AG08395 (cell line): ENCODE results near the gene ATP6V1F.
"Not testable (repeated sequence)": the region's sequence is repeated elsewhere in the genome, so short reads cannot be mapped to it uniquely, and the experiment has no call there.

Experiments used
- DNase-seq: peaks from one replicate; pipeline ENCODE4 v3.0.0; 2012; ENCODE audit warnings: mixed read lengths, low spot score

The ATP6V1F gene

DNA sequence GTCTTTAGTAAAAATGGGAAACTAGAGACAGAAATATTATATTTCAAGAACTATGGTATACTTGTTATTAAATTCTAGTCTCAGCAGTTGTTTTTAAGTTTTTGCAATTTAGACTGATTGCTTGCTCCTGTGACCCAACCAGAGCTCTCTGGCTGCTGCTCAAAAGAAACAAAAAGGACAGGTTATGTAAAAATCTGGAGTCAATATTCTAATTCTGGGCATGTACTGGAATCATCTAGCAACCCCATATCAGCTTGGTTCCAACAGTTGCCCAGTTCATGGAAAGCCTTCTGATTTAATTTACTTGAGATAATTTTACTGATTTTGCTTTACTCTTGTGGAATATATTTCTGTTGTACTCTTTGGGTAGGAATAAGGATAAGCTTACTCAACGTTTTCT, 37.6 kb downstream of the ATP6V1F start:
- no peak for DNase-seq

DNA sequence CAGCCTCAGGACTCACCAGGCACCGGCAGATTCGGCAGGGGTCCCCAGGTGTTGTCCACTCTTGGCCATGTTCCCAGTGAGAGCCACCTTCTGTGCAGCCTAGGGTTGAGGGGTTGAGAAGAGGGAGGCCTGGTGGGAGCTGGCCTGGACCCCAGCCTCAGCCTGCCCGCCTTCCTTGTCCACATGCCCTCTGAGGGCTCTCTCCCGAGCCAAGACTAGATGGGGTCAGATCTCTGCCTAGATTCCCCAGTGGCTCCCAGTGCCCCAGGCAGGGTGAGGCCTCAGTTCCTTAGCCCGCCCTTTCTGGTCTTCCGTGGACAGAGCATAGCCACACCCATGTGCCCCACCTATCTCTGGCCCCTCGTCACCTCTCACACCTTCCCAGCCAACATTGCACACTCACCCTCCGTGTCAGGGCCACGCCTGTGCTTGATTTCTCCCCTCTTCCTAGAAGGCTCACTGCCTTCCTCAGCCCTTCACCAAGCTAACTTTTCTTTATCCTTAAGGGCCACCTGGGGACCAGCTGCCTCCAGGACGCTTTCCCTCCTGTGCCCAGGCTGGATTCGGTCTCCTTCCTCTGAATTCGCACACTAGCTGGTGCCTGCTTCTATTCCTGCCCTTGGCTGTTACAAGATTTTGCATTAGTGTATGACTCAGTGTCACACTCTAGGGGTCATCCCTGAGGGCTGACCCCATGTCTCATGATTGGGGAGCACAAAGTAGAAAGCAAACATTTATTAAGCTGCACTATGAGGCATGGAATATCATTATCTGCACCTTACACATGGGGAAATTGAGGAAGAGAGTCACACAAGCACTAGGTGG, 40.3 kb downstream of the ATP6V1F start:
- DNase-seq, result no peak

DNA sequence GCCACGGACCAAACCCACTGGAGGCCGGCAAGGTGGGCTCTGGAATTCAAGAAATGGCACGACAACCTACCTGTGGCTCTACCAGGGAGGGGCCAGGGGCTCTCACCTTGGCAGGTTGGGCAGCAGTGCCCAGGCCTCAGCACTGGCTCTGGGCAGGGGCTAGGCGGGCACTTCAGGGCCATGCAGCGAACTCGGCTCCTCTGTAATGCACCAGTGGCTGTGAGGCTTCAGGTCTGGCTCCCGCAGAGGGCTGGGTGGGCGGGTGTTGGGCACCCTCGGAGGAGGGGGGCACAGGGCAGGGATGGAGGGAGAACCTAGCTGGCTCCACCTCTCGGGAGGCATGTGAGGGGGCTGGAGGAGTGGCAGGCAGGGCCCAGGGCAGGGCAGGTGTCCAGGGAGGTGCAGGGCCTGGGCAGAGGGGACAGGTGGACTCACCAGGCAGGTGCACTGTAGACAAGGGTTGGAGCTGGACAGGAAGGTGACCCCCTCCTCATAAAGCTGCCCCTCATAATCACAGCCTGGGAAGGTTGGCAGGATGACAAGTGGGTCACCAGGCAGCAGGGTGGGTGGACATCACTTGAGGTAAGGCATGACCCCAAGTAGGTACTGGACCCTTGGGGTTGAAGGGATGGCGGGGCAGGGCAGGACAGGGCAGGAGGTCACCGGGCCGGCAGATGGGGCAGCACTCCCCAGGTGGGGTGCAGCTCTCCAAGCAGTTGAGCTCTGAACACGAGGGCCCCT, 41.1 kb downstream of the ATP6V1F start:
- no peak for DNase-seq

DNA sequence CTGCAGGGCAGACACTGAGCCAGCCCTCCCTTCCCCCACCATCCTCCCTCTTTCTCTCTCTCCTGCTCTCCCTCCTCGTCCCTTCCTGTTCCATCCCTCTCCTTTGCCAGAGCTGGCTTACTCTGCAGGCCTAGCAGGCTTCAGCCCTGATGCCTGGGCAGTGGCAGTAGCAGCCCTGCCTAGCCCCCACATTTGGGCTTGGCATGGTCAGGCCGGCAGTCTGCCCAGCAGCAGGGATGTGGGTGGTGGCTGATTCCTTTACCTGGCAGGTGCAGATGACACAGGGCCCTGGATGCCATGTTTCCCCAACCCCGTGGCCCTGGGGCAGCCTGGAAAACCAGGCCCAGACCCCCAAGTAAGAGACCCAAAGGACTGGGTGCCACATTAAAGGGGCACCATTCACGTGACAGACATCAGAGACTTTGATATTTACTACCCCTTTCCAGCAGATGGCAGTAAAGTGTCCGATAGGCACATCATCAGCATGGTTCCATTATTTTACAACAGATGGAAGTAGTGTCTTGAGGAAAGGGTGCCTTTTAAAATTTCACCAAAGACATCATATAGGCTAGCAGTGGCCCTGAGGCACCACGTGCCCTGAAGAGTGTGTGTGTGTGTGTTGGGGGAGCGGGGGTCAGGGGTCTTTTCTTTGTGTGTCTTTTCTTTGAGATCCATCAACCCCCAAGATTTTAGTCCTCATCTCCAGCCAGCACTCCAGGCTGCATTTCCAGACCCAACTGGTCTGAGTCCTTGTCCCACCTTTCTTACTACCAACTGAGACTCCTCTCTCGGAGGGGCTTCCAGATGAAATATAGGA, 41.9 kb downstream of the ATP6V1F start:
- peak; percentile 72 for DNase-seq

DNA sequence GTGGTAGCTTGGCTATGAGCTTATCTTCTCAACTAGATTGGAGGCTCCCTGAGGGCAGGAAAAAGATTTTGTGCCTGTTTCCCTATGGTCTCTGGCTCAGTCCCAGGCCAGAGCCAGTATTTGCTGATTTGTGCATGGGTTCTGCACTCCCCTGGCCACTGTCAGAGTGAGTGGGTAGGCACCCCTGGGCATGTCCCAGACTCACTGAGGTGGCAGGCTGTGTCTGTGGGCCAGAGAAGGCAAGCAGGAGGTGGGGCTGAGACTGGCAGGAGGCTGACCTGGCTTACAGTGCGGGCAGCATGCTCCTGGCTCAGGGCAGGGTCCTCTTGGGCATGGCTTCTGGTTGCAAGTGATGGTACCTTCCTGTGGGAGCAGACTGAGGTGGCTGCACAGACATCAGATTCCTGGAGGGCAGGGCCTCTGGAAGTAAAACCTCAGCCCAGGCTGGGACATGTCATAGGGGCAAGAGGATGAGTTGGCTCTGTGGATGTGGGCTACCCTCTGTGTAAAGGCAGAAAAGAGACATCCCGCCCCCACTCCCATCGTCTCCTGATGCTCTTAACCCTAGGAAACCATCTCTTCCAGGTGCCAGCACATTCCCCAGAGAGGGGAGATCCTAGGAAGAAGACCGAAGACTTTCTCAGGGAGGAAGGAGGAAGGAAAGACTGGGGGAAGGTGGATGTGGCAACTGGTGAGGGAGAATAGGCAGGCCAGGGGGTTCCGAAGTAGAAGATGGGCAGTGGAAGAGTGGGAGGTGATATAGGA, 43.5 kb downstream of the ATP6V1F start:
- DNase-seq, result no peak

DNA sequence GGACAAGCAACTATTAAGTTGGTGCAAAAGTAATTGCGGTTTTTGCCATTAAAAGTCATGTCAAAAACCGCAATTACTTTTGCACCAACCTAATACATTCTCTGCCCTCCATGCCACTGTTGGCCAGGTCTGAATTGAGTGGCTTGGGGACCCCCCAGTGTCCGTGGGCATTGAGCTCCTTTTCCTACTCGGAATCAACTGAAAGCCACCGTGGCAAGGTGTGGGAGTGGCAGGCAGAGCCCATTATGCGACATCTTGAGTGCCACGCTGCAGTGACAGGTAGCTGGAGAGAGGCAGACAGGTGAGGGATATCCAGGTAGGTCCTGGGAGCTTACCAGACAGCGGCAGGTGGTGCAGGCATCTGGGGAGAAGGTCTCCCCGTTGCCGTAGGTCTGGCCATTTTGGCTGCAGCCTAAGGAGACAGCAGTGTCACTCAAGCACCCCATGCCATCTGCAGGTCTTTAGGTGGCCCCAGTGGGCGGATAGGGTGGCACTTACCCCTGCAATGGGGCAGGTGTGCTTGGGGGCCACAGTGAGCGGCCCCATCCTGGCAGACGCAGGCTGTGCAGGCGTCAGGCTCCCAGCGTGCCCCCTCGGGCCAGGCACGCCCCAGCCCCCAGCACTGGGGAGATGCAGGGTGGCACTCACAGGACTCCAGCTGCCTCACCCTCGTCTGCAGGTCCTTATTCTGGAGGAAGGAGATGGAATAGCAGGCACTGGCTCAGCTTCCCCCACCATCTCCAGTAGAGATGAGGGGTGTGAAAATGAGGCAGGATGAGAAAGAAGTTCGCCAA, 44.3 kb downstream of the ATP6V1F start:
- DNase-seq, result no peak

DNA sequence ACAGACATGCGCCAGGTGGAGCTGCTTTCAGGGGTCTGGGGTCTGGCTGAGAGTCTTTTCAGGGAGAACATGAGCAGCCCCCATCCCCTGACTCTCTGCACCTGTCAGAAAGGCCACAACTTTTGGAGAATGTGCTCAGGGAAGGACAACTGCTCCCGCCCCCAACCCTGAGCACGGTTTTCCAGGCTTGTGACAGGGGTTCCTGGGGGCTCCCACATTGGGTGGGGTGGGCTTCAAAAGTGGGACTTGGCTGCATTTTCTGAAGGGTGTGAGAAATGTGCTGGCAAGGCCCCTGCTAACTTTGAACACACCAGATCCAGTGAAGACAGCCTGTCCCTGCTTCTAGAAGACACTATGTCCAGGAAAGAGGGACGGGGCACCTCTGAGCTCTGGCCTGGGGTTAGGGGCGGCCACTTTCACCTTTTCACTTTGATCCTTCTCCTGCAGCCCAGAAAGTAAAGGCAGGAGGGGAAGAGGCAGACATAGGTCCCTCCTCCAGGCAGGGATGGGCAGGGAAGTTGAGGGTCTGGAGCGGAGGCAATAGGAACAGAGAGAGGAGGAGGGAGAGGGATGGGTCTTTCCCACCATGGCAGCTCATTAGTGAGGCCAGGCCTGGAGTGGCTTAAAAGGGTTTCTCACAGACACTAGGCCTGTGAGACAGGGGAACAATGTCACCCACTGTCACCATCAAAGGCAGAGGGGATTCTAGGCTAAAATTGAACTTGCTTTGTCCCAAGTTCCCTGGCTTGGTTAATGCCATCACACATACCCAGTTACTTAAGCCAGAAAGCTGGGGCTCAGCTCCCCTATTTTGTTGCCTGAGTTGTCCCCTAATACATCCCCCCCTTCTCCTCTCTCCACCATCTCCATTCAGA, 46.3 kb downstream of the ATP6V1F start:
- no peak for DNase-seq

DNA sequence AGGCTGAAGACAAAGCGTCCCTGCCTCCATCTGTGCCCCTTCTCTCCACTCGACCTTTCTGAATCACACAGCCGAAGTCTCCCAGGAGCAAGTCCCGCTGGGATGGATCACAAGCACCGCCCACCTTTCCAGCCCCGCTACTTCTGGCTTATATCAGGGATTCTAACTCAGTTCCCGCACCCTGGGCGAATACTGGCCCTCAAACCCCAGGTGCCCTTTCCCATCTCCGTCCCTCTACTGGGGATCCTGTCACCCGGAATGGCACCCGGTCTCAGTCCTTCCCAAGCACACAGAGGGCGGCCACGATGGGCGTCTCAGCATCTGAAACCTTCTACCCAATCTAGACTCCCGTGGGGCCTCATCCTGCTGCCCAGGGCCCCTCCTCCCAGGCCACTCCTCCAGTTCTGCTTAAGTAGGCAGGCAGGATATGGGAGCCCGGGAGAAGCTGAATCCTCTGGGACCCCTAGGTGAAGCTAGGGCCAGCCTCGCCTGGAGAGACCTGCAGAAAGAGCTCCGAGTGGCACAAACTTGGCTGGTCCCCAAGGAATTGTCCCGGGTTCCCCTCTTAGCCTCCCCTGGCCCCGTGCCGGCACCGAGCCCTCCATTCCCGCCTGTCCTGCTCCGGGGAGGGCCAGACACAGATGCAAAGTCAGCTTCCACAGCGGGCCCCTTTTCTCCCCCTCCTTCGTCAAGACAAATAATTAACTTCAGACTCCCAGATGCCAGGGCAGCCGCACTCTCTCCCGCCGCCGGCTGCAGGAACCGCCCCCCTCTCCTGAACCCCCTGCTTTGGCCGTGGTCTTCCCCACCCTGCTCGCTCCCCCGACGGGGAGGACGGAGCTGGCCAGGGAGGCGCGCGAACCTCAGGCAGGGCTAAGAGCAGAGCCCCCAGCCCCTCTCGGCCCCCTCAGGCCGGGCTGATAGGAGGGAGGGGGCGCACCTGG, 47.2 kb downstream of the ATP6V1F start:
- peak; percentile 65 for DNase-seq

DNA sequence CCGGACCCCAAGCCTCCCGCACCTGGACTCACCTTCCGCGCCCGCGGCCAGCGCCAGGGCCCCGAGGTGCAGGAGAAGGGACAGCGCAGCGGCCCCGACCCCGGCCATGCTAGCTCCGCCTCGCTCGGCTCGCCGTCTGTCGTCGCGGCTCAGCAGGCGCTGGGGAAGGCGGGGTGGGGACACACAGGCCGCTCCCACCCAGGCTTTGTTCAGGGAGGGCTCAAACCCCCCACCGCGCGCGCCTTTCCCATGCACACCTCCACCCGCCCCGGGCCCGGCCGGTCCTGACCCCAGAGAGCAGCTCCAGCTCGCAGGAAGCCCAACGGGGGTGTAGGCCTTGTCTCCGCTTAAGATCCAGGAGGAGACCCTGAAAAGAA, 47.9 kb downstream of the ATP6V1F start, which contains the start of gene KCP:
TSS of gene KCP (minus strand) at position 141 of the 377 bp plus-strand sequence. CDS start at position 108, 33 bp downstream.
- no peak for DNase-seq

DNA sequence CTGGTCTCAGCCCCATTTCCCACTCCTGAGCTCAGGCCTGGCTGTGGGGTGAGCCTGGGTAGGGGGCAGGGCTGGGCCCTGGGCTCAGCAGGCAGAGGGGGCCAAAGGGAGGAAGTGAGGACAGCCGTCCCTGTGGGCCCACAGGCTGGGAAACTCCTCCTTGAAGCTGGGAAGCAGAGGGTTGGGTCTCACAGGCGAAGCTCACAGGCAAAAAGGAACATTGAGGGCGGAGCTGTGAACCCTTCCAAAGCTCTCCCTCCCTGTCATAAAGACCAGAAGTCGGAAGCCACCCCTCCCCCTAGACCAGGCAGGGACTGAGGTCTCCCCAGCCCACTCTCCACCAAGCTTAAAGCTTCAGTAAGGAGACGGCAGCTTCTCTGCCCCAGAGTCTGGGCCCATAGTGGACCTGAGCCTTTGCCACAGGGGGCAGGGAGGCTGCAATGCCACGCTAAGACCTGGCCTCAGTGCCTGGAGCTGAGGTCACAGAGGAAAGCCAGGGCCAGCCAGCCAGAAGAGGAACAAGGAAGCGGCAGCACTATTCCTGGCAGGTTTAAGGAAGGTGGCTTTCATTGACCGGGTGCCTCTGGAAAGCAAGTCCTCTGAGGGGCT, 48.9 kb downstream of the ATP6V1F start:
- no peak for DNase-seq

DNA sequence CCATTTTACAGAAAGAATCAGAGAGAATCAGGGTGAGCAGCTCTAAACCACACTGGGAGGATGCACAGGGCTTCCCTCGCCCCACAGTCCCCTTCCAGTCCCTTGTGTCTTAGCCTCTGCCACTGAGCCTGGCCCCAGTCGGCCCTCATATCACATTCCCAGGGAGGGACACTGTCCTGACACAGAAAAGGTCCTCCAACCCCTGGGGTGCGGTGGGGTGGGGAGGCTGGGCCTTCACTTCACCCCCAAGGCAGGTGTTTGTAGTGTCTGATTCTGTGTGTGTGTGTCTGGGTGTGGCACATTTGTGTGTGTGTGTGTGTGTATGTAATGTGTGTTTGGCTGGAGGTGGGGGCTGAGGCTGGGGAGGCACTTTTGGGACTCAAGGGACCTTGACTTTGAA, 49.6 kb downstream of the ATP6V1F start:
- DNase-seq, result no peak

DNA sequence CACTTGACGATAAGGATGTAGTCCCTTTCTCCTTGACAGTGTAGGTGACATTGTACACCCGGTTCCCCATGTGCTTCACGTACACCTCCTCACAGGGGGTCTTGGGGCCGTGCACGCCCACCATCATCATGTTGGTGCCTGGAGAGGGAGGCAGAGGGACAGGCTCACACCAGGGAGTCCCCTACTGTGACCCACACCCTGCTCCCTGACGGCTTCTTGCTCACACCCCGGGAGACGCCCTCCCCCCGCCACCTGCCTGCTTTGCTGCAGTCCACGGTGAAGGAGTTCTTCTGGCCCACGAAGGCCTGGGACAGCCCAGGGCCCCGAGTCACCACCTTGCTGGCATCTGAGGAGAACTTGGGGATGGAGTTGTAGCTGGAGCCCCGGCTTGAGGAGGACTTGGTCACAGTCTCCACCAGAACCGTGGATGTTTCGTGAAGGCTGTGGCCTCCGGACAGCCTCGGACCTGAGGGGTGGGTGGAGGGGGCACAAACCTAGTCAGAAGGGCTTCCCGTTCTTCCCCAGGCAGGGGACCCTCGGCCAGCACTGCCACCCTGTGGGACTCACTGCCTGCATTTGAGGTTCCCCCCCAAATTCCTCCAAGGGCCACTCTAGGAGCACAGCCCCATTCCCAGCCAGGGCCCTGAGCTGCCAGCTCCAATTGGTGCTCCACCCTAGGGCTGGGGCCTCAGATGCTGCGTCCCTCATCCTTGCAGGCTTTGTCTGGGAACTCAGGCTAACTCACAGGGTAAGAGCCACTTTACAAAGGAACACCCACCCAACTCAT, 50.2 kb downstream of the ATP6V1F start:
- DNase-seq, result not testable (repeated sequence)

DNA sequence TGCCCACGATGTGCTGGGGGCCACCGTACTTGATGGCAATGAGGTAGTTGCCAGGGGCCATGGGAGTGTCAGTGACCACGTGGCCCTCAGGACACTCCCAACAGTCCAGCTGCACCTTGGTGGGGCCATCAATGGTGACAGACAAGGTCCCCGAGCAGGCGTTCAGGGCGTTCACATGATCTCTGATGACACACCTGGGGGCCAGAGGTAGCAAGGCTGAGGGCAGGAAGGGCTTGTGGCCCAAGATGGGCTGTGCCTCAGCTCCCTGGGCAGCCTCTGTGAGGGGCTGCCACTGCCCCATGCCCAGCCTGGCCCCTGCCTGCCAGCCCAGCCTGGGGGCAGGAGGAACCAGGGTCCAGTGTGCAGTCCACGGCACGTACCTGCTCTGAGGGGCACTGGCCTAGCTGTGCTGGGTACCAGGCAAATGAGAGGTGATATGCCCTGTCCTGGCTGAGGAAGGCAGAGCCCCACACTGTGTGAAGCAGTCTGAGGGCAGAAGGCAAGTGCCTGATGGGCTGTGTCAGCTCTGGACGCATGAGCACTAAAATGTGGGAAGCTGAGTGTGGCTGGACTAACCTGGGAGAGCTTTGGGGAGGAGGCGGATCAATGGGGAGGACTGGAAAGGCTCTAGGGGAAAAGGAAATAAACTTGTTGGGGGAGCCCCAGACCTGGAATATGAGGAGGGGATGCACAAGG, 51.4 kb downstream of the ATP6V1F start:
- DNase-seq, result no peak

DNA sequence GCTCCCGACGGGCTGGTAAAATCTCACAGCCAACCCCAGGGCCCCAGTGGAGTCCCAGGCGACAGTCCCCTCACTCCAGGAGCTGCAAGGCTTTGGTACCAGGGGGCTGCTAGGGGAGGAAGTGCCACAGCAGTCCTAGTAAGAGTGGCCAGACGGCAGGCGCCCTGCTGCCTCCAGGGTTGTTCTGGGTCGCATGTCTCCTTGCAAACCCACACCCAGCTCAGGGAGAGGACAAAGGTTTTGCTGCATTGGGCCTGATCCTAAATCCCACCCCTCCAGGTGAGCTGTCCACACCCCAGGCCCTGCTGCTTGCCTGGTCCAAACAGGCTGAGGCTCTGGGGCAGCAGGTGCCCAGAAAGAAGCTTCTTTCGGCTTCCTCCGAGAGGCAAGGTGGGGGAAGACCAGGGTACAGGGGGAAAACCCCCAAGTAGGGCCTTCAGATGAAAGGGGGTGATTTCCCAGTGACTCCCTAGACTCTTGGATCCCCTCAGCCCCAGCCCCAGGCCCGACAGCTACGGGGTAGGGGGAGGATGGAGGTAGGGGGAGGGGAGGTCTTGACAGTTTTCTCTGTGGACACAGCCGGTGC, 52.0 kb downstream of the ATP6V1F start:
- no peak for DNase-seq

DNA sequence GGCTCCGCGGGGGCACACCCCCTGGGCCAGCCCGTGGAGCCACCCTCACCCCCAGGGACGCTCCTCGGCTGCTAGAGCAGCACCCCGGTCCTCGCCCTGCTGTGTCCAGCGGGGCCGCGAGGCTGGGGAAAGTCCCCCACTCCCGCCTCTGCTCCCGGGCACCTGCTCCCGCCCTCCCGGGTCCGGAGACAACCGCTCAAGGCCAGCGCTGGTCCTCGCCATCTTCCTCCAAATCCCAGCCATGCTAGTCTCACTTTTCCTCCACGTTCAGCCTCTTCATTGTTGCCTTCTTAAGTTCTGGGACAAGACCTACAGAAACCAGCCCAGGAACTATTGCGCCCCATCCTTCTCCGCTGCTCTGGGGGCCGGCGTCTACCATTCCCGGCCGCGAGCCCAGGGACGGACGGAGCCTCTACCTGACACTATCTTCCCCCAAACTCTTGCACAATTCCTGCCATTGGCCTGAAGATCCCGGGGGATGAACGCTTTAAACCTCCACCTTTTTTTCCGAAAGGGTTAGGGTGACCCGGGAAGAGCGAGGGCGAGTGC, 52.7 kb downstream of the ATP6V1F start:
- DNase-seq, result no peak
